IPS-18a (cell line): Measurements from ENCODE around the gene OR9G1.

Experiments
- H3K27ac ChIP-seq: one replicate; pipeline ENCODE4 v1.5.1; 2013; ENCODE audit warnings: low read length
- H3K27me3 ChIP-seq: one replicate; pipeline ENCODE4 v1.6.1; 2013; ENCODE audit warnings: mild to moderate bottlenecking, low read length; ENCODE audit not compliant: control insufficient read depth, insufficient read depth
- H3K36me3 ChIP-seq: one replicate; pipeline ENCODE4 v1.6.1; 2013; ENCODE audit warnings: low read depth, low read length; ENCODE audit not compliant: control insufficient read depth
- H3K4me1 ChIP-seq: one replicate; pipeline ENCODE4 v1.6.1; 2013; ENCODE audit warnings: low read depth, low read length; ENCODE audit not compliant: control insufficient read depth
- H3K4me3 ChIP-seq: one replicate; pipeline ENCODE4 v1.5.1; 2013; ENCODE audit warnings: low read length
- H3K9ac ChIP-seq: one replicate; pipeline ENCODE4 v1.6.1; 2013; ENCODE audit warnings: mild to moderate bottlenecking, low read length, moderate library complexity
- H3K9me3 ChIP-seq: one replicate; pipeline ENCODE4 v1.6.1; 2013; ENCODE audit warnings: low read depth, low read length; ENCODE audit not compliant: control insufficient read depth

OR9G1 gene

DNA sequence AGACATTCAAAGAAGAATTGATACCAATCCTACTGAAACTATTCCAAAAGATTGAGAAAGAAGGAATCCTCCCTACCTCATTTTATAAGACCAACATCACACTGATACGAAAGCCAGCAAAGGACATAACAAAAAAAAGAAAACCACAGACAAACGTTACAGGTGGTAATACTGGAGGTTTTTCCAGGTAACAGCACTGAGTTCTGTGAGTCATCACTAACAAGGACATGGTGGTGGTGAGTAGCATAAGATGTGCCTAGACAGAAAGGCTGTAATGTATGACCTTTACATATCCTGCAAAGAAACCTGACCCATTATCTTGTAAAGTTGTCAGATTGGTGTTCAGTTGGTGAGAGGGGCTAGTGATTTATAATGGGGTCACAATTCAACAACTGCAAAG lies 15.3 kb downstream of the OR9G1 start:
- H3K4me3 ChIP-seq: no peak overlapping the region
- no peak overlapping the region for H3K9ac ChIP-seq
- no peaks in the 10 kb centered on the region for H3K27me3 ChIP-seq
- H3K27ac ChIP-seq: no peak overlapping the region
- H3K9me3 ChIP-seq: no peaks in the 10 kb centered on the region
- H3K4me1 ChIP-seq: no peaks in the 10 kb centered on the region
- H3K36me3 ChIP-seq: no peaks in the 10 kb centered on the region

DNA sequence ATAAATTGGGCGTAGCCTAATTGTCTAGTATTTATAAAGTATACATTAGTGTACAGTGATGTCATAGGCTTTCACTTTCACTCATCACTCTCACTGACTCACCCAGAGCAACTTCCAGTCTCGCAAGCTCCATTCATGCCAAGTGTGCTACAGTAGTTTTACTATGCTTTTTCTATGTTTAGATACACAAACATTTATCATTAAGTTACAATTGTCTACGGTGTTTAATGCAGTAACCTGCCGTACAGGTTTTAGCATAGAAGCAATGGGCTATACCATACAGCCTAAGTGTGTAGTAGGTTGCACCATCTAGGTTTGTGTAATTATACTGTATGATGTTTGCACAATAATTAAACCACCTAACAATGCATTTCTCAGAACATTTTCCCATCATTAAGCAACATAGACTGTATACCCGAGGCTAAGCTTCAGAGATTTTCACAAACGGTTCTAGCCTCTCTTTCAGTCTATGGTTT lies 17.5 kb downstream of the OR9G1 start:
- Histone ChIP-seq H3K4me3 (no peak overlapping the region), H3K27ac (no peak overlapping the region), H3K9ac (no peak overlapping the region), H3K36me3 (no peaks in the 10 kb centered on the region), H3K4me1 (no peaks in the 10 kb centered on the region), H3K27me3 (no peaks in the 10 kb centered on the region), H3K9me3 (no peaks in the 10 kb centered on the region)

DNA sequence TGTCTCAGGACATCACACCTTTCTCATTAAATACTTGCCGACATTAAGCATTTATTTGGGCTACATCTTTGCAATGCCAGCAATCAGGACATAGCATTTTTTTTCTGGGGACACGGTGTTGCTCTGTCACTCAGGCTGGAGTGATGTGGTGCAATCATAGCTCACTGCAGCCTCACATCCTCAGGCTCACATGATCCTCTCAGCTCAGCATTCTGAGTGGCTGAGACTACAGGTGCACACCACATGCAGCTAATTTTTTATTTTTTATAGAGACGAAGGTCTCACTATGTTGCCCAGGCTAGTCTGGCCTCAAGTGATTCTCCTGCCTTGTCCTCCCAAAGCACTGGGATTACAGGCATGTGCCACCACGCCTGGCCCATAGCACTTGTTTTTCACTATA lies 21.6 kb downstream of the OR9G1 start:
- H3K27me3 ChIP-seq: no peaks in the 10 kb centered on the region
- H3K36me3 ChIP-seq: no peaks in the 10 kb centered on the region
- H3K9ac ChIP-seq: no peak overlapping the region
- no peak overlapping the region for H3K4me3 ChIP-seq
- no peak overlapping the region for H3K27ac ChIP-seq
- H3K9me3 ChIP-seq: no peaks in the 10 kb centered on the region
- H3K4me1 ChIP-seq: no peaks in the 10 kb centered on the region

DNA sequence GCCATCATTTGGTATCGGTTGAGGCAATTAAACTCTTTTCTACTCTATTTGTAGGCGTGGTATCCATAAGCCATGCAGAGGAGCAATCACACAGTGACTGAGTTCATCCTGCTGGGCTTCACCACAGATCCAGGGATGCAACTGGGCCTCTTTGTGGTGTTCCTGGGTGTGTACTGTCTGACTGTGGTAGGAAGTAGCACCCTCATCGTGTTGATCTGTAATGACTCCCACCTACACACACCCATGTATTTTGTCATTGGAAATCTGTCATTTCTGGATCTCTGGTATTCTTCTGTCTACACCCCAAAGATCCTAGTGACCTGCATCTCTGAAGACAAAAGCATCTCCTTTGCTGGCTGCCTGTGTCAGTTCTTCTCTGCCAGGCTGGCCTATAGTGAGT lies 41.2 kb downstream of the OR9G1 start:
- H3K4me3 ChIP-seq: no peak overlapping the region
- H3K27me3 ChIP-seq: no peaks in the 10 kb centered on the region
- no peak overlapping the region for H3K27ac ChIP-seq

DNA sequence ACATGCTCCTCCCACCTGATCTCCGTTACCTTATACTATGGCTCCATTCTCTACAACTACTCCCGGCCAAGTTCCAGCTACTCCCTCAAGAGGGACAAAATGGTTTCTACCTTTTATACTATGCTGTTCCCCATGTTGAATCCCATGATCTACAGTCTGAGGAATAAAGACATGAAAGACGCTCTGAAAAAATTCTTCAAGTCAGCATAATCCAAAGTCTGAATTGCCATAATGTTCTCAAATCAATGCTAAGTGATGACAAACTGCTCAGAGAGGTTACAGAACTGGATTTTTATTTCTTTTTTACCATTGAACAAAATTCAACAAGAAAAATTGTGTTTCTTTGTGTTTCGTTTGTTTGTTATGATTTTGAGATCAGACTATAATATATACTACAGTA lies 42.0 kb downstream of the OR9G1 start:
- H3K4me3 ChIP-seq: no peak overlapping the region
- no peak overlapping the region for H3K27ac ChIP-seq
- no peaks in the 10 kb centered on the region for H3K27me3 ChIP-seq
- no peaks in the 10 kb centered on the region for H3K4me1 ChIP-seq
- H3K9me3 ChIP-seq: no peaks in the 10 kb centered on the region
- no peak overlapping the region for H3K9ac ChIP-seq
- H3K36me3 ChIP-seq: no peaks in the 10 kb centered on the region

More for the DNA sequence above, 41.2 kb downstream of the OR9G1 start:
- Histone ChIP-seq H3K4me1 (no peaks in the 10 kb centered on the region), H3K36me3 (no peaks in the 10 kb centered on the region), H3K9me3 (no peaks in the 10 kb centered on the region), H3K9ac (no peak overlapping the region)

DNA sequence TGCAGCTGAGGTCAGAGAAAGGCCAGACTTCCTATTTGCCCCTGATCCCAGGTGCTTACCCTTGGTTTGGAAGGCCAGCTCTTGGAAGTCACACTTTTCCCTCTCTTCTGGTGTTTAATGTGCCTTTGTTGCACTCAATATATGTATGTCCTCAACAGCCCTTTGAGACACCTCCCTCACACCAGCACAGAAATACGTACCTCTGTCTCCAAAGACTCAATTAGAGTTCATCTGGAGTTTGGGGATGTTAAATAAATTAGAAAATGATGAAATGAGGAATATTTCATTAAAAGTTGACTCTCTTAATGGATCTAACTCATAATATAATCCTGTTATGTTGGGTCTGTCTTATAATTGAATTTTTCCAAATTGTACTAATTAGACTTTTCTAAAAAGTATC lies 49.7 kb downstream of the OR9G1 start, which contains the start of gene OR9G4:
OR9G4 (minus strand) TSS at position 101 of the 400 bp plus-strand sequence. CDS start 4,931 bp downstream, outside the sequence.
- Histone ChIP-seq H3K27me3 (no peaks in the 10 kb centered on the region), H3K4me1 (no peaks in the 10 kb centered on the region), H3K4me3 (no peak within 1 kb of the TSS)

DNA sequence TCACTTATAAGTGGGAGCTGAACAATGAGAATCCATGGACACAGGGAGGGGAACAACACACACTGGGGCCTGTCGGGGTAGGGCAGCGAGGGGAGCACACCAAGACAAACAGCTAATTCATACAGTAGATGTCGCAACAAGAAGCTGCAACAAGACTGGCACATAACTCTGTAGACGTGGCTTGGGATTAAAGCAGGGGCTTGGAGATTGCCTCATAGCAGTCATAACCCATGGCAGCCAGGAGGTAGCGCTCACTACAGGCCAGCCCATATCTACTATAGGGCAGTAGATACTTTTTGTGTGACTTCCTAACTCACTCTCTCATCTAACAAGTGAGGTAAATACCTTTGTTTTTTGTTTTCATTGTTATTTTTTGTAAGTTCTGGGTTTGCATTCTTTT lies 51.3 kb downstream of the OR9G1 start:
- Histone ChIP-seq H3K27me3 (no peaks in the 10 kb centered on the region), H3K4me1 (peaks cover 5% of the 10 kb centered on the region), H3K27ac (no peak overlapping the region), H3K9me3 (no peaks in the 10 kb centered on the region), H3K9ac (no peak overlapping the region), H3K4me3 (no peak overlapping the region), H3K36me3 (no peaks in the 10 kb centered on the region)

More for the DNA sequence above, 49.7 kb downstream of the OR9G1 start, which contains the start of gene OR9G4:
- Histone ChIP-seq H3K27ac (no peak within 1 kb of the TSS), H3K36me3 (no peaks in the 10 kb centered on the region), H3K9ac (no peak within 1 kb of the TSS), H3K9me3 (no peaks in the 10 kb centered on the region)

DNA sequence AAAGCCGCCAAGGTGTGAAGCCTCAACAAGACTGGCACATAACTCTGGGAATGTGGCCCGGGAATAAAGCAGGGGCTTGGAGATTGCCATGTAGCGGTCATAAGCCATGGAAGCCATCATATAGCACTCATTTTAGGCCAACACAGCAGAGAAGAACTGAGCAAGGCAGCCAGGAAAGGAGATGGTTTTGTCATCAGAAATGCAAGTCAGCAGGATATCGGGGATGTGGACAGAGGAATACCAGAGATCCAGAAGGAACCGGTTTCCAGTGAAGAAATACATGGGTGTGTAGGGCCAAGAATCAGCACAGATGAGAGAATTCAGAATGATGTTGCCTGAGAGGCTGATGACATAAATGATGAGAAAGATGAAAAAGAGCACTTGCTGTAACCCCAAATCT lies 52.6 kb downstream of the OR9G1 start:
- H3K4me3 ChIP-seq: no peak overlapping the region
- H3K27ac ChIP-seq: no peak overlapping the region
- no peaks in the 10 kb centered on the region for H3K36me3 ChIP-seq
- H3K4me1 ChIP-seq: peaks cover 12% of the 10 kb centered on the region
- no peaks in the 10 kb centered on the region for H3K27me3 ChIP-seq
- no peak overlapping the region for H3K9ac ChIP-seq
- no peaks in the 10 kb centered on the region for H3K9me3 ChIP-seq
